Parathyroid adenoma (tissue), 2 donors: ENCODE measurements around the gene THY1.

ENCODE experiments used
- H2AFZ ChIP-seq: fragments of 300-600 bp; sonication (generic); one replicate; pipeline ENCODE4 v1.7.0; 2017; ENCODE audit warnings: antibody characterized with exemption, mild to moderate bottlenecking
- H3K27ac ChIP-seq: fragments of 300-600 bp; sonication (generic); one replicate; pipeline ENCODE4 v1.7.0; 2017
- H3K27me3 ChIP-seq: fragments of 300-600 bp; sonication (generic); one replicate; pipeline ENCODE4 v1.7.0; 2017; ENCODE audit warnings: low read length; ENCODE audit not compliant: control insufficient read depth, insufficient read depth
- H3K36me3 ChIP-seq: fragments of 300-600 bp; sonication (generic); one replicate; pipeline ENCODE4 v1.7.0; 2017; ENCODE audit warnings: low read length; ENCODE audit not compliant: control insufficient read depth, insufficient read depth
- H3K4me1 ChIP-seq: fragments of 300-600 bp; sonication (generic); one replicate; pipeline ENCODE4 v1.7.0; 2017; ENCODE audit warnings: control low read depth
- H3K4me2 ChIP-seq: fragments of 300-600 bp; sonication (generic); one replicate; pipeline ENCODE4 v1.7.0; 2017; ENCODE audit warnings: low read length
- H3K4me3 ChIP-seq: fragments of 300-600 bp; sonication (generic); one replicate; pipeline ENCODE4 v1.7.0; 2017; ENCODE audit warnings: low read depth, low read length
- H3K79me2 ChIP-seq: fragments of 300-600 bp; sonication (generic); one replicate; pipeline ENCODE4 v1.7.0; 2017; ENCODE audit warnings: control low read depth
- H3K9ac ChIP-seq: fragments of 300-600 bp; sonication (generic); one replicate; pipeline ENCODE4 v1.7.0; 2017; ENCODE audit warnings: mild to moderate bottlenecking
- H3K9me3 ChIP-seq: fragments of 300-600 bp; sonication (generic); one replicate; pipeline ENCODE4 v1.7.0; 2017; ENCODE audit warnings: low read length; ENCODE audit not compliant: control insufficient read depth
- CTCF ChIP-seq: fragments of 300-600 bp; sonication (generic); IDR thresholded peaks from one replicate; pipeline ENCODE4 v1.7.0; 2017; ENCODE audit warnings: antibody characterized with exemption, mild to moderate bottlenecking
- donor health status: primary hyperparathyroidism.

THY1 gene

GRCh38 chr11:119449498-119449897, 26.5 kb upstream of the THY1 start:
- no peak for TF ChIP-seq CTCF
- no peak overlapping the region for H3K4me2 ChIP-seq
- H3K79me2 ChIP-seq, result no peaks in the 10 kb centered on the region
- no peaks in the 10 kb centered on the region for H3K9me3 ChIP-seq
- no peaks in the 10 kb centered on the region for H3K4me1 ChIP-seq
- no peak overlapping the region for H2AFZ ChIP-seq
- no peaks in the 10 kb centered on the region for H3K36me3 ChIP-seq
- no peak overlapping the region for H3K27ac ChIP-seq
- H3K27me3 ChIP-seq, result no peaks in the 10 kb centered on the region
- no peak overlapping the region for H3K4me3 ChIP-seq
- H3K9ac ChIP-seq, result no peak overlapping the region

- no peak overlapping the region for H2AFZ ChIP-seq
- H3K9me3 ChIP-seq, result no peaks in the 10 kb centered on the region
- no peak overlapping the region for H3K4me2 ChIP-seq
- H3K4me1 ChIP-seq, result no peaks in the 10 kb centered on the region
- no peaks in the 10 kb centered on the region for H3K36me3 ChIP-seq
- TF ChIP-seq CTCF, result no peak
- H3K79me2 ChIP-seq, result no peaks in the 10 kb centered on the region
- H3K4me3 ChIP-seq, result no peak overlapping the region
- no peak overlapping the region for H3K27ac ChIP-seq
- no peaks in the 10 kb centered on the region for H3K27me3 ChIP-seq
- H3K9ac ChIP-seq, result no peak overlapping the region
These were observed 25.4 kb upstream of the THY1 start for GRCh38 chr11:119448380-119448779.

- TF ChIP-seq CTCF, result no peak
- no peak overlapping the region for H2AFZ ChIP-seq
- H3K27me3 ChIP-seq, result no peaks in the 10 kb centered on the region
- no peak overlapping the region for H3K4me2 ChIP-seq
- no peaks in the 10 kb centered on the region for H3K9me3 ChIP-seq
- H3K4me1 ChIP-seq, result no peaks in the 10 kb centered on the region
- H3K9ac ChIP-seq, result no peak overlapping the region
- H3K36me3 ChIP-seq, result no peaks in the 10 kb centered on the region
- no peak overlapping the region for H3K4me3 ChIP-seq
- no peak overlapping the region for H3K27ac ChIP-seq
- H3K79me2 ChIP-seq, result no peaks in the 10 kb centered on the region
These were observed 24.8 kb upstream of the THY1 start for GRCh38 chr11:119447664-119448242.

- Histone ChIP-seq H3K4me3 (no peak overlapping the region), H3K27ac (no peak overlapping the region), H3K9ac (no peak overlapping the region), H3K27me3 (no peaks in the 10 kb centered on the region), H3K9me3 (no peaks in the 10 kb centered on the region), H2AFZ (no peak overlapping the region), H3K4me2 (no peak overlapping the region), H3K4me1 (no peaks in the 10 kb centered on the region), H3K79me2 (no peaks in the 10 kb centered on the region), H3K36me3 (no peaks in the 10 kb centered on the region)
- no peak for TF ChIP-seq CTCF
These were observed 24.1 kb upstream of the THY1 start for GRCh38 chr11:119446871-119447663.

- no peak overlapping the region for H3K27ac ChIP-seq
- H3K4me2 ChIP-seq, result no peak overlapping the region
- H3K4me1 ChIP-seq, result no peaks in the 10 kb centered on the region
- no peaks in the 10 kb centered on the region for H3K9me3 ChIP-seq
- H2AFZ ChIP-seq, result no peak overlapping the region
- H3K36me3 ChIP-seq, result no peaks in the 10 kb centered on the region
- no peak overlapping the region for H3K4me3 ChIP-seq
- TF ChIP-seq CTCF, result no peak
- H3K9ac ChIP-seq, result no peak overlapping the region
- no peaks in the 10 kb centered on the region for H3K27me3 ChIP-seq
- H3K79me2 ChIP-seq, result no peaks in the 10 kb centered on the region
These were observed 23.5 kb upstream of the THY1 start for GRCh38 chr11:119446434-119446833.
